Measurements from ENCODE around the gene PSMA3. TPM values are rescaled to one million over a fixed set of nuclear protein-coding genes. Genes with fewer than 3 reads are reported as not detected.

The PSMA3 gene
- total RNA-seq, 2 donors from 2014 or later: 116 to 182 TPM

GRCh38 chr14:58238252-58239243, 6.1 kb upstream of the PSMA3 start:
- peak overlapping the region; percentile 47 to 64 for H3K9ac ChIP-seq (ENCODE audit: low read depth in 2 of 2, low read length in 2 of 2)
- H3K27ac ChIP-seq: peak overlapping the region; percentile 19
- intact Hi-C loops (cut with DNase I): no loop called here
- peak overlapping the region; percentile 50 for H3K4me3 ChIP-seq
- TF ChIP-seq, protein P1, sequence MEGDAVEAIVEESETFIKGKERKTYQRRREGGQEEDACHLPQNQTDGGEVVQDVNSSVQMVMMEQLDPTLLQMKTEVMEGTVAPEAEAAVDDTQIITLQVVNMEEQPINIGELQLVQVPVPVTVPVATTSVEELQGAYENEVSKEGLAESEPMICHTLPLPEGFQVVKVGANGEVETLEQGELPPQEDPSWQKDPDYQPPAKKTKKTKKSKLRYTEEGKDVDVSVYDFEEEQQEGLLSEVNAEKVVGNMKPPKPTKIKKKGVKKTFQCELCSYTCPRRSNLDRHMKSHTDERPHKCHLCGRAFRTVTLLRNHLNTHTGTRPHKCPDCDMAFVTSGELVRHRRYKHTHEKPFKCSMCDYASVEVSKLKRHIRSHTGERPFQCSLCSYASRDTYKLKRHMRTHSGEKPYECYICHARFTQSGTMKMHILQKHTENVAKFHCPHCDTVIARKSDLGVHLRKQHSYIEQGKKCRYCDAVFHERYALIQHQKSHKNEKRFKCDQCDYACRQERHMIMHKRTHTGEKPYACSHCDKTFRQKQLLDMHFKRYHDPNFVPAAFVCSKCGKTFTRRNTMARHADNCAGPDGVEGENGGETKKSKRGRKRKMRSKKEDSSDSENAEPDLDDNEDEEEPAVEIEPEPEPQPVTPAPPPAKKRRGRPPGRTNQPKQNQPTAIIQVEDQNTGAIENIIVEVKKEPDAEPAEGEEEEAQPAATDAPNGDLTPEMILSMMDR (IDR thresholded peaks at IDR 0.05): no peak
- no peak for DNase-seq
- no peaks in the 10 kb centered on the region for H3K36me3 ChIP-seq
- H3K9me3 ChIP-seq: no peaks in the 10 kb centered on the region
- no peaks in the 10 kb centered on the region for H3K27me3 ChIP-seq
- H3K4me1 ChIP-seq: no peaks in the 10 kb centered on the region

GRCh38 chr14:58239244-58240195, 5.1 kb upstream of the PSMA3 start:
- Histone ChIP-seq H3K36me3 (no peaks in the 10 kb centered on the region), H3K27ac (peak overlapping the region; percentile 19), H3K4me3 (peak overlapping the region; percentile 50), H3K27me3 (no peaks in the 10 kb centered on the region), H3K9ac (ENCODE audit: low read depth in 2 of 2, low read length in 2 of 2) (peak overlapping the region; percentile 51 to 64), H3K4me1 (no peaks in the 10 kb centered on the region), H3K9me3 (no peaks in the 10 kb centered on the region)
- DNase-seq: peak; percentile 85
- TF ChIP-seq, protein P1 (IDR thresholded peaks at IDR 0.05): no peak
- intact Hi-C loops (cut with DNase I): no loop called here

- Histone ChIP-seq H3K9me3 (no peaks in the 10 kb centered on the region), H3K9ac (ENCODE audit: low read depth in 2 of 2, low read length in 2 of 2) (peak overlapping the region; percentile 0 to 69), H3K4me1 (no peaks in the 10 kb centered on the region), H3K27me3 (no peaks in the 10 kb centered on the region), H3K4me3 (peak overlapping the region; percentile 88), H3K27ac (peak overlapping the region; percentile 99), H3K36me3 (no peaks in the 10 kb centered on the region)
- DNase-seq: no peak
- TF ChIP-seq, protein P1 (IDR thresholded peaks at IDR 0.05): no peak
- intact Hi-C loops (cut with DNase I): no loop called here
Observed at GRCh38 chr14:58243790-58244555, 670 bp upstream of the PSMA3 start.

GRCh38 chr14:58245562-58245961, 919 bp downstream of the PSMA3 start:
- Histone ChIP-seq H3K9me3 (no peaks in the 10 kb centered on the region), H3K36me3 (peaks cover 7% of the 10 kb centered on the region), H3K4me1 (no peaks in the 10 kb centered on the region), H3K27me3 (no peaks in the 10 kb centered on the region), H3K27ac (peak overlapping the region; percentile 99), H3K9ac (ENCODE audit: low read depth in 2 of 2, low read length in 2 of 2) (peak overlapping the region; percentile 81 to 96), H3K4me3 (peak overlapping the region; percentile 88)
- no peak for DNase-seq
- intact Hi-C loops (cut with DNase I): loop anchor here (5.0 kb wide), 1 partner anchor 52 kb away; the partner anchor contains the start of gene ARID4A
- TF ChIP-seq, protein P1 (IDR thresholded peaks at IDR 0.05): no peak
